Lung (tissue), 12 donors: Measurements from ENCODE around the gene PINLYP. TPM values are rescaled to one million over a fixed set of nuclear protein-coding genes. Genes with fewer than 3 reads are reported as not detected.

ENCODE experiments used
- ATAC-seq: fragments of 200-7000 bp; cut with Tn5 transposase; one replicate; pipeline ENCODE4 v1.9.1; 2020; ENCODE audit warnings: moderate number of reproducible peaks; ENCODE audit not compliant: insufficient read depth, low FRiP score
- DNase-seq, 3 donors: peaks; one replicate each; pipeline ENCODE4 v3.0.0-alpha.2; 2013 to 2017
- H3K27ac ChIP-seq, 2 donors: one replicate each; pipeline ENCODE4 v1.5.1; 2013; ENCODE audit warnings: mild to moderate bottlenecking in 2 of 2, moderate library complexity in 2 of 2, control low read depth in 1 of 2, inconsistent platforms in 1 of 2, low read depth in 1 of 2, low read length in 1 of 2
- H3K27me3 ChIP-seq, 3 donors: one replicate each; pipeline ENCODE4 v1.5.1; 2013; ENCODE audit warnings: low read length in 2 of 3; ENCODE audit not compliant: control insufficient read depth in 3 of 3, insufficient read depth in 3 of 3
- H3K36me3 ChIP-seq, 4 donors: one replicate each; pipeline ENCODE4 v1.5.1; 2013; ENCODE audit warnings: low read length in 4 of 4, mild to moderate bottlenecking in 1 of 4, moderate library complexity in 1 of 4; ENCODE audit not compliant: control insufficient read depth in 4 of 4, insufficient read depth in 4 of 4
- H3K4me1 ChIP-seq, 5 donors: one replicate each; pipeline ENCODE4 v1.5.1; 2013; ENCODE audit warnings: low read length in 5 of 5, mild to moderate bottlenecking in 2 of 5, moderate library complexity in 1 of 5; ENCODE audit not compliant: control insufficient read depth in 5 of 5, insufficient read depth in 5 of 5
- H3K4me3 ChIP-seq: one replicate; pipeline ENCODE4 v1.5.1; 2013; ENCODE audit warnings: mild to moderate bottlenecking, control low read depth, moderate library complexity
- H3K9ac ChIP-seq, 2 donors: one replicate each; pipeline ENCODE4 v1.5.1; 2013; ENCODE audit warnings: low read length in 2 of 2, control low read depth in 1 of 2; ENCODE audit not compliant: insufficient read depth in 1 of 2
- H3K9me3 ChIP-seq, 4 donors: one replicate each; pipeline ENCODE4 v1.5.1; 2013; ENCODE audit warnings: low read length in 3 of 4, mild to moderate bottlenecking in 1 of 4, moderate library complexity in 1 of 4; ENCODE audit not compliant: control insufficient read depth in 4 of 4, insufficient read depth in 3 of 4
- WGBS, 2 donors: extraction: QIAGEN DNeasy Blood & Tissue Kit; methylation state at CpG; one replicate each; pipeline ENCODE4 v1.1.7; 2013; 5-methylcytosine and 5-hydroxymethylcytosine counted together
- polyA plus RNA-seq, 2 donors: library from polyadenylated mRNA; stranded (reverse); fragments of 200-250 nt; gene quantifications; one replicate each; pipeline ENCODE4 v1.2.1, GENCODE V29; 2013
- total RNA-seq, 2 donors: library from RNA; depleted of rRNA in 1 of 2; stranded (reverse); fragments of >200 nt in 1 of 2; gene quantifications; one replicate each; pipeline ENCODE4 v1.2.1, GENCODE V29; 2014 to 2021
- TF ChIP-seq, protein P1 (sequence below): IDR thresholded peaks from 2 replicates; pipeline ENCODE4 v1.5.1; 2012; ENCODE audit warnings: mild to moderate bottlenecking; ENCODE audit errors: control extremely low read depth, extremely low read depth
- donor health status: control.
- donor health status: control.
- donor health status: Bipolar disorder and iron deficiency.
- donor health status: healthy.
- donor health status: DM: yes; HTN: yes; CAD: no.

The PINLYP gene
- total and polyA plus RNA-seq, 4 donors, result 6.1 to 14.2 (median 8.4) TPM

DNA sequence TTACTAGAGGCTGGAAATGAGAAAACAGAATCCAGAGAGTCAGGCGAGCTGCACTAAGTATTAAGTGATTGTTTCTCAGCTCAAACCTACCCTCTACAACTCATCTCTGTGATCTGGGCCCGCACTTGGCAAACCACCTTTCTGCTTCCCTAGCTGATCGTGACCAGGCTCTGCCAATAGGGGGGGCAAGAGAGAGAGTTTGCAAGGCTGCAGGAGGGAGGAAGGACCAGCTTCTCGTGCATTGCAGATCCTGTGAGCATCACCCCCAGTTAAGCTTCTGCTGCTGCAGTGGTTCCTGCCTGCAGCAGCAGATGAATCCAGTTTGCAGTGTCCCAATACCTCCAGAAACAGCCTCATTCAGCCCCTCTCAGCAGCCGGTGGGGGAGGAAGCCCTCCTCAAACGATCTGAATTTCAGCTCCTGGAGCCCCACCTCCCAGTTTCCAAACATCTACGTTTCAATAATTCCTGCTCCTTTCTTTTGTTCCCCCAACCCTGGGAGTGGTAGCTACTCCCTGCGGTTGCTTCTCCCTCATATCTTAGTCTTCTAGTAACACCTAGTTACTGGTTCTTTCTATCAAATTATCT is 20.3 kb upstream of the PINLYP start:
- Histone ChIP-seq H3K27me3 (no peaks in the 10 kb centered on the region), H3K9me3 (peaks cover 0 to 1% (median 0%) of the 10 kb centered on the region in 4 donors), H3K36me3 (peaks cover 10 to 35% (median 33%) of the 10 kb centered on the region in 4 donors), H3K4me1 (no peaks in the 10 kb centered on the region), H3K9ac (no peak overlapping the region), H3K27ac (no peak overlapping the region), H3K4me3 (no peak overlapping the region)
- peak; percentile 71 to 74 (median 74) for DNase-seq
- 36 to 38% methylated on average over 8 of the region's 8 CpGs for WGBS, 2 donors
- TF ChIP-seq, protein P1, sequence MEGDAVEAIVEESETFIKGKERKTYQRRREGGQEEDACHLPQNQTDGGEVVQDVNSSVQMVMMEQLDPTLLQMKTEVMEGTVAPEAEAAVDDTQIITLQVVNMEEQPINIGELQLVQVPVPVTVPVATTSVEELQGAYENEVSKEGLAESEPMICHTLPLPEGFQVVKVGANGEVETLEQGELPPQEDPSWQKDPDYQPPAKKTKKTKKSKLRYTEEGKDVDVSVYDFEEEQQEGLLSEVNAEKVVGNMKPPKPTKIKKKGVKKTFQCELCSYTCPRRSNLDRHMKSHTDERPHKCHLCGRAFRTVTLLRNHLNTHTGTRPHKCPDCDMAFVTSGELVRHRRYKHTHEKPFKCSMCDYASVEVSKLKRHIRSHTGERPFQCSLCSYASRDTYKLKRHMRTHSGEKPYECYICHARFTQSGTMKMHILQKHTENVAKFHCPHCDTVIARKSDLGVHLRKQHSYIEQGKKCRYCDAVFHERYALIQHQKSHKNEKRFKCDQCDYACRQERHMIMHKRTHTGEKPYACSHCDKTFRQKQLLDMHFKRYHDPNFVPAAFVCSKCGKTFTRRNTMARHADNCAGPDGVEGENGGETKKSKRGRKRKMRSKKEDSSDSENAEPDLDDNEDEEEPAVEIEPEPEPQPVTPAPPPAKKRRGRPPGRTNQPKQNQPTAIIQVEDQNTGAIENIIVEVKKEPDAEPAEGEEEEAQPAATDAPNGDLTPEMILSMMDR, result peak; percentile 49
- no peak for ATAC-seq

DNA sequence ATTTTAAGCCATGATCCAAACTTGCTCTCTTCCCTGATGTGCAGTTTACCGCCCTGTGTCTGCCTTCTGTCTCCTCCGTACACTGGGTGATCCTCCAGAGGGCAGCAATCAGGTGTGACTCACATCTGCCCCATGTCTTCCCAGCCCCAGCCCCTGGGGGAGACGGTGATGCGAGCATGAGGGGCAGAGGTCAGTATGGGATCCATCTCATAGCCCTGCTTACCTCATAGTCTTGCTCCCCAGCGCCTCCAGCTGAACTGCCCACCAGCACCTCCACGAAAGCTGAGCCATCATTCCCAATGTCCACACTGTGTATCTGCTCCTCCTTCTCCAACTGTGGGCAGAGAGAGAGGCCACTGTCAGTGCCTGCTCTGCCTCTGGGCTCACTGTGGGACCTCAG is 14.9 kb upstream of the PINLYP start:
- H3K4me3 ChIP-seq, result no peak overlapping the region
- peaks cover 0 to 13% (median 0%) of the 10 kb centered on the region in 5 donors for H3K4me1 ChIP-seq
- H3K9ac ChIP-seq, result no peak overlapping the region
- DNase-seq (no peak), ATAC-seq (no peak)
- H3K9me3 ChIP-seq, result no peaks in the 10 kb centered on the region
- WGBS, 2 donors, result 89 to 90% methylated on average over 6 of the region's 6 CpGs
- no peak overlapping the region for H3K27ac ChIP-seq
- H3K27me3 ChIP-seq, result no peaks in the 10 kb centered on the region
- H3K36me3 ChIP-seq, result peaks cover 0 to 28% (median 13%) of the 10 kb centered on the region in 4 donors
- TF ChIP-seq, protein P1, result no peak

DNA sequence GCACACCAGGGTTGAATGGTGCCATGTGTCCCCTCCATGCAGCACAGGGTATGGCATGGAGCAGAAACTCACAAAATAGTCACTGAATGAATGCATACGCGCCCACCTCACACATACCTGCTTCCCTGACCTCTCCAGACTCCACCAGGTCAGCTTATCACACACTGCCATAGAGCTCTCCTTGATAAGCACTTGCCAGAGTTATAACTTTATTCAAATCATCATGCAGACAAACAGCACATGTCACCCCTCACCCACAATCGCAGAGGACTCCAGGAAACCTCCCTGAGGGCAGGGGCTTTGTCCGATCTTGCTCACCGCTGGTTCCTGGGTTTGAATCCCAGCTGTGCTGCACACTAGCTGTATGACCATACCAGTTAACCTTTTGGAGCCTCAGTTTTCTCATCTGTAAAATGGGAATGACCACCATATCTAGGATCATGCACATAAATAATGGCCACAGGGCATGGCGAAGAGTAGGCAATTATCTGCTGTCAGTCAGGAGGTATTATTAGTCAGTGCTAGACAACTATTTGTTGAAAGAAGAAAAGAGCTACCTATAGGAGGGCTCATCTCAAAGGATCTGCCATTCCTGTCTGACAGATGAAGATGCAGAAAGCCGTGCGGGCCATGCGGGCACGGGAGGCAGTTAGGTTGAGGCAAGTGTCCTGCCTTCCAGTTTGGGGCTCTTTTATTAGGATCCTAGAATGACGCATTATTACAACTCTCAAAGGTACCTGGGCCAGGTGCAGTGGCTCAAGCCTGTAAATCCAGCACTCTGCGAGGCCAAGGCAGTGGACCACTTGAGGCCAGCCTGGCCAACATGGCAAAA is 14.2 kb upstream of the PINLYP start:
- Histone ChIP-seq H3K27me3 (no peaks in the 10 kb centered on the region), H3K36me3 (peaks cover 0 to 28% (median 11%) of the 10 kb centered on the region in 4 donors), H3K4me3 (no peak overlapping the region), H3K27ac (no peak overlapping the region), H3K9me3 (no peaks in the 10 kb centered on the region), H3K9ac (no peak overlapping the region), H3K4me1 (peaks cover 0 to 13% (median 0%) of the 10 kb centered on the region in 5 donors)
- WGBS, 2 donors, result 91 to 93% methylated on average over 12 of the region's 12 CpGs
- TF ChIP-seq, protein P1, result no peak
- no peak for ATAC-seq
- DNase-seq, result no peak
